Activated T-helper 17 cell treated with anti-CD3 and anti-CD28 coated beads, Interleukin-2, amount 50 U/mL, for 72 hours (primary cell): Measurements from ENCODE around the gene FBXL7. TPM values are rescaled to one million over a fixed set of nuclear protein-coding genes. Genes with fewer than 3 reads are reported as not detected.

ENCODE experiments used
- ATAC-seq: fragments of 150-1000 bp; cut with Tn5 transposase; replicated peaks from 2 replicates; pipeline ENCODE4 v1.10.0; 2021; ENCODE audit warnings: mild to moderate bottlenecking, moderate library complexity
- H3K27ac Mint-ChIP-seq: one replicate; pipeline ENCODE4 v1.8.0; 2022; ENCODE audit warnings: mixed read lengths
- H3K27me3 Mint-ChIP-seq: one replicate; pipeline ENCODE4 v1.8.0; 2022; ENCODE audit warnings: mixed read lengths
- H3K36me3 Mint-ChIP-seq: one replicate; pipeline ENCODE4 v1.8.0; 2022; ENCODE audit warnings: low read depth, mild to moderate bottlenecking, mixed read lengths
- H3K4me1 Mint-ChIP-seq: one replicate; pipeline ENCODE4 v1.8.0; 2022; ENCODE audit warnings: mixed read lengths
- H3K4me3 Mint-ChIP-seq: one replicate; pipeline ENCODE4 v1.8.0; 2022; ENCODE audit warnings: mild to moderate bottlenecking, mixed read lengths
- H3K9me3 Mint-ChIP-seq: one replicate; pipeline ENCODE4 v1.8.0; 2022; ENCODE audit warnings: mixed read lengths
- total RNA-seq, 2 donors: library from RNA; stranded (reverse); gene quantifications; one replicate each; pipeline ENCODE4 v1.2.3, GENCODE V29; 2022

The FBXL7 gene
- total RNA-seq, 2 donors from 2014 or later = not detected

GRCh38 chr5:15808577-15808976 lies 308.6 kb downstream of the FBXL7 start:
- Mint-ChIP-seq H3K36me3 (no peaks in the 10 kb centered on the region), H3K4me3 (no peak overlapping the region), H3K4me1 (no peaks in the 10 kb centered on the region), H3K9me3 (peaks cover 6% of the 10 kb centered on the region), H3K27me3 (no peaks in the 10 kb centered on the region), H3K27ac (no peak overlapping the region)
- no peak for ATAC-seq

- peaks cover 6% of the 10 kb centered on the region for H3K9me3 Mint-ChIP-seq
- no peaks in the 10 kb centered on the region for H3K36me3 Mint-ChIP-seq
- no peak overlapping the region for H3K4me3 Mint-ChIP-seq
- ATAC-seq = no peak
- H3K27me3 Mint-ChIP-seq = no peaks in the 10 kb centered on the region
- H3K27ac Mint-ChIP-seq = no peak overlapping the region
- no peaks in the 10 kb centered on the region for H3K4me1 Mint-ChIP-seq
These were observed 319.6 kb downstream of the FBXL7 start for GRCh38 chr5:15819617-15820016.

GRCh38 chr5:15821506-15821905 lies 321.5 kb downstream of the FBXL7 start:
- H3K4me1 Mint-ChIP-seq = no peaks in the 10 kb centered on the region
- no peak overlapping the region for H3K4me3 Mint-ChIP-seq
- H3K9me3 Mint-ChIP-seq = peaks cover 6% of the 10 kb centered on the region
- no peak overlapping the region for H3K27ac Mint-ChIP-seq
- no peaks in the 10 kb centered on the region for H3K27me3 Mint-ChIP-seq
- no peaks in the 10 kb centered on the region for H3K36me3 Mint-ChIP-seq
- no peak for ATAC-seq

GRCh38 chr5:15823398-15823797 lies 323.4 kb downstream of the FBXL7 start:
- Mint-ChIP-seq H3K4me1 (no peaks in the 10 kb centered on the region), H3K36me3 (no peaks in the 10 kb centered on the region), H3K27me3 (no peaks in the 10 kb centered on the region), H3K4me3 (no peak overlapping the region), H3K9me3 (peaks cover 4% of the 10 kb centered on the region), H3K27ac (no peak overlapping the region)
- no peak for ATAC-seq

GRCh38 chr5:15827741-15828140 lies 327.8 kb downstream of the FBXL7 start:
- H3K36me3 Mint-ChIP-seq = no peaks in the 10 kb centered on the region
- H3K9me3 Mint-ChIP-seq = peaks cover 4% of the 10 kb centered on the region
- no peak overlapping the region for H3K27ac Mint-ChIP-seq
- H3K4me1 Mint-ChIP-seq = no peaks in the 10 kb centered on the region
- no peak for ATAC-seq
- H3K27me3 Mint-ChIP-seq = no peaks in the 10 kb centered on the region
- H3K4me3 Mint-ChIP-seq = no peak overlapping the region

GRCh38 chr5:15831408-15831807 lies 331.4 kb downstream of the FBXL7 start:
- H3K4me3 Mint-ChIP-seq = no peak overlapping the region
- H3K4me1 Mint-ChIP-seq = no peaks in the 10 kb centered on the region
- H3K27ac Mint-ChIP-seq = no peak overlapping the region
- ATAC-seq = no peak
- H3K9me3 Mint-ChIP-seq = peaks cover 4% of the 10 kb centered on the region
- no peaks in the 10 kb centered on the region for H3K36me3 Mint-ChIP-seq
- H3K27me3 Mint-ChIP-seq = no peaks in the 10 kb centered on the region

- Mint-ChIP-seq H3K9me3 (no peaks in the 10 kb centered on the region), H3K4me3 (no peak overlapping the region), H3K27me3 (no peaks in the 10 kb centered on the region), H3K36me3 (no peaks in the 10 kb centered on the region), H3K27ac (no peak overlapping the region), H3K4me1 (no peaks in the 10 kb centered on the region)
- ATAC-seq = no peak
These were observed 333.4 kb downstream of the FBXL7 start for GRCh38 chr5:15833365-15833764.

GRCh38 chr5:15834596-15835245 lies 334.7 kb downstream of the FBXL7 start:
- no peak for ATAC-seq
- H3K4me3 Mint-ChIP-seq = no peak overlapping the region
- H3K4me1 Mint-ChIP-seq = no peaks in the 10 kb centered on the region
- H3K27me3 Mint-ChIP-seq = no peaks in the 10 kb centered on the region
- H3K36me3 Mint-ChIP-seq = no peaks in the 10 kb centered on the region
- no peaks in the 10 kb centered on the region for H3K9me3 Mint-ChIP-seq
- H3K27ac Mint-ChIP-seq = no peak overlapping the region

- no peaks in the 10 kb centered on the region for H3K27me3 Mint-ChIP-seq
- H3K4me3 Mint-ChIP-seq = no peak overlapping the region
- H3K9me3 Mint-ChIP-seq = no peaks in the 10 kb centered on the region
- no peak for ATAC-seq
- H3K4me1 Mint-ChIP-seq = no peaks in the 10 kb centered on the region
- H3K36me3 Mint-ChIP-seq = no peaks in the 10 kb centered on the region
- no peak overlapping the region for H3K27ac Mint-ChIP-seq
These were observed 335.5 kb downstream of the FBXL7 start for GRCh38 chr5:15835514-15835913.

- Mint-ChIP-seq H3K27me3 (no peaks in the 10 kb centered on the region), H3K36me3 (no peaks in the 10 kb centered on the region), H3K4me3 (no peak overlapping the region), H3K4me1 (no peaks in the 10 kb centered on the region), H3K9me3 (peaks cover 6% of the 10 kb centered on the region), H3K27ac (no peak overlapping the region)
- no peak for ATAC-seq
These were observed 337.7 kb downstream of the FBXL7 start for GRCh38 chr5:15837551-15838289.

- no peaks in the 10 kb centered on the region for H3K27me3 Mint-ChIP-seq
- no peak overlapping the region for H3K4me3 Mint-ChIP-seq
- H3K4me1 Mint-ChIP-seq = no peaks in the 10 kb centered on the region
- no peak for ATAC-seq
- H3K27ac Mint-ChIP-seq = no peak overlapping the region
- H3K36me3 Mint-ChIP-seq = no peaks in the 10 kb centered on the region
- H3K9me3 Mint-ChIP-seq = peaks cover 17% of the 10 kb centered on the region
These were observed 344.3 kb downstream of the FBXL7 start for GRCh38 chr5:15844253-15844652.

GRCh38 chr5:15844871-15845270 lies 344.9 kb downstream of the FBXL7 start:
- no peaks in the 10 kb centered on the region for H3K36me3 Mint-ChIP-seq
- no peak overlapping the region for H3K27ac Mint-ChIP-seq
- peaks cover 18% of the 10 kb centered on the region for H3K9me3 Mint-ChIP-seq
- H3K4me1 Mint-ChIP-seq = no peaks in the 10 kb centered on the region
- ATAC-seq = no peak
- no peak overlapping the region for H3K4me3 Mint-ChIP-seq
- no peaks in the 10 kb centered on the region for H3K27me3 Mint-ChIP-seq

- Mint-ChIP-seq H3K4me1 (no peaks in the 10 kb centered on the region), H3K27me3 (peaks cover 3% of the 10 kb centered on the region), H3K27ac (no peak overlapping the region), H3K36me3 (no peaks in the 10 kb centered on the region), H3K9me3 (peaks cover 8% of the 10 kb centered on the region), H3K4me3 (no peak overlapping the region)
- ATAC-seq = no peak
These were observed 350.6 kb downstream of the FBXL7 start for GRCh38 chr5:15850536-15850935.

GRCh38 chr5:15850939-15851341 lies 351.0 kb downstream of the FBXL7 start:
- no peak for ATAC-seq
- H3K36me3 Mint-ChIP-seq = no peaks in the 10 kb centered on the region
- no peak overlapping the region for H3K27ac Mint-ChIP-seq
- H3K4me1 Mint-ChIP-seq = no peaks in the 10 kb centered on the region
- no peak overlapping the region for H3K4me3 Mint-ChIP-seq
- peaks cover 3% of the 10 kb centered on the region for H3K27me3 Mint-ChIP-seq
- H3K9me3 Mint-ChIP-seq = peaks cover 8% of the 10 kb centered on the region

GRCh38 chr5:15852217-15852616 lies 352.2 kb downstream of the FBXL7 start:
- H3K9me3 Mint-ChIP-seq = peaks cover 4% of the 10 kb centered on the region
- no peaks in the 10 kb centered on the region for H3K36me3 Mint-ChIP-seq
- ATAC-seq = no peak
- no peak overlapping the region for H3K4me3 Mint-ChIP-seq
- H3K27me3 Mint-ChIP-seq = peaks cover 3% of the 10 kb centered on the region
- no peaks in the 10 kb centered on the region for H3K4me1 Mint-ChIP-seq
- H3K27ac Mint-ChIP-seq = no peak overlapping the region
